Measurements from ENCODE around the gene ODAD3. TPM values are rescaled to one million over a fixed set of nuclear protein-coding genes. Genes with fewer than 3 reads are reported as not detected.

ODAD3 gene
- total RNA-seq, 2 experiments from 2014 or later = 0.47 to 0.70 TPM

- H3K36me3 Mint-ChIP-seq (ENCODE audit: low read depth) = no peaks in the 10 kb centered on the region
- POLR2A ChIA-PET = no interaction called here
- DNase-seq (no peak), ATAC-seq (no peak)
- CTCF ChIA-PET = no interaction called here
- no peaks in the 10 kb centered on the region for H3K9me3 Mint-ChIP-seq
- H3K27ac Mint-ChIP-seq = no peak overlapping the region
- no peak overlapping the region for H3K4me3 Mint-ChIP-seq
- H3K4me1 Mint-ChIP-seq (ENCODE audit: low read depth) = no peaks in the 10 kb centered on the region
- H3K27me3 Mint-ChIP-seq = peaks cover 6% of the 10 kb centered on the region
- TF ChIP-seq CTCF (IDR thresholded peaks at IDR 0.05) = no peak
- intact Hi-C loops (cut with micrococcal nuclease) = no loop called here
Measured at GRCh38 chr19:11404588-11405222, 30.2 kb downstream of the ODAD3 start.

GRCh38 chr19:11401808-11402543 is 32.9 kb downstream of the ODAD3 start:
- intact Hi-C loops (cut with micrococcal nuclease) = no loop called here
- no peak for ATAC-seq
- CTCF ChIA-PET = interaction anchor here (0.6 kb wide), 1 partner anchor 10 kb away, joined by 3 read pairs; no protein-coding TSS in a partner anchor
- no peaks in the 10 kb centered on the region for H3K9me3 Mint-ChIP-seq
- H3K4me3 Mint-ChIP-seq = no peak overlapping the region
- POLR2A ChIA-PET = no interaction called here
- no peaks in the 10 kb centered on the region for H3K4me1 Mint-ChIP-seq (ENCODE audit: low read depth)
- H3K27ac Mint-ChIP-seq = no peak overlapping the region
- DNase-seq = no peak
- H3K36me3 Mint-ChIP-seq (ENCODE audit: low read depth) = no peaks in the 10 kb centered on the region
- H3K27me3 Mint-ChIP-seq = peaks cover 6% of the 10 kb centered on the region
- no peak for TF ChIP-seq CTCF (IDR thresholded peaks at IDR 0.05)

- ATAC-seq (no peak), DNase-seq (no peak)
- ChIA-PET CTCF (interaction anchor here (0.8 kb wide), 1 partner anchor 18 kb away, joined by 3 read pairs; no protein-coding TSS in a partner anchor), POLR2A (no interaction called here)
- H3K9me3 Mint-ChIP-seq = no peaks in the 10 kb centered on the region
- no peak overlapping the region for H3K27ac Mint-ChIP-seq
- no peaks in the 10 kb centered on the region for H3K36me3 Mint-ChIP-seq (ENCODE audit: low read depth)
- no peak for TF ChIP-seq CTCF (IDR thresholded peaks at IDR 0.05)
- no peaks in the 10 kb centered on the region for H3K4me1 Mint-ChIP-seq (ENCODE audit: low read depth)
- intact Hi-C loops (cut with micrococcal nuclease) = no loop called here
- peaks cover 3% of the 10 kb centered on the region for H3K27me3 Mint-ChIP-seq
- no peak overlapping the region for H3K4me3 Mint-ChIP-seq
Measured at GRCh38 chr19:11400798-11401197, 34.1 kb downstream of the ODAD3 start.

GRCh38 chr19:11399667-11400066 is 35.3 kb downstream of the ODAD3 start:
- intact Hi-C loops (cut with micrococcal nuclease) = no loop called here
- POLR2A ChIA-PET = no interaction called here
- H3K9me3 Mint-ChIP-seq = no peaks in the 10 kb centered on the region
- no peaks in the 10 kb centered on the region for H3K36me3 Mint-ChIP-seq (ENCODE audit: low read depth)
- H3K27me3 Mint-ChIP-seq = peaks cover 6% of the 10 kb centered on the region
- no peaks in the 10 kb centered on the region for H3K4me1 Mint-ChIP-seq (ENCODE audit: low read depth)
- DNase-seq (no peak), ATAC-seq (no peak)
- CTCF ChIA-PET = no interaction called here
- H3K27ac Mint-ChIP-seq = no peak overlapping the region
- no peak overlapping the region for H3K4me3 Mint-ChIP-seq
- TF ChIP-seq CTCF (IDR thresholded peaks at IDR 0.05) = no peak

- no peaks in the 10 kb centered on the region for H3K4me1 Mint-ChIP-seq (ENCODE audit: low read depth)
- H3K36me3 Mint-ChIP-seq (ENCODE audit: low read depth) = no peaks in the 10 kb centered on the region
- ATAC-seq = no peak
- no peak overlapping the region for H3K4me3 Mint-ChIP-seq
- ChIA-PET CTCF (no interaction called here), POLR2A (no interaction called here)
- TF ChIP-seq CTCF (IDR thresholded peaks at IDR 0.05) = no peak
- no peak overlapping the region for H3K27ac Mint-ChIP-seq
- H3K27me3 Mint-ChIP-seq = peaks cover 6% of the 10 kb centered on the region
- intact Hi-C loops (cut with micrococcal nuclease) = no loop called here
- no peak for DNase-seq
- H3K9me3 Mint-ChIP-seq = no peaks in the 10 kb centered on the region
Measured at GRCh38 chr19:11397089-11397610, 37.8 kb downstream of the ODAD3 start.

Measured in activated CD8-positive, alpha-beta T cell treated with anti-CD3 and anti-CD28 coated beads for 36 hours (primary cell).